Measurements from ENCODE around the gene DCAF4.

GRCh38 chr14:72952171-72952570 lies 25.9 kb downstream of the DCAF4 start:
- TF ChIP-seq, protein P1, sequence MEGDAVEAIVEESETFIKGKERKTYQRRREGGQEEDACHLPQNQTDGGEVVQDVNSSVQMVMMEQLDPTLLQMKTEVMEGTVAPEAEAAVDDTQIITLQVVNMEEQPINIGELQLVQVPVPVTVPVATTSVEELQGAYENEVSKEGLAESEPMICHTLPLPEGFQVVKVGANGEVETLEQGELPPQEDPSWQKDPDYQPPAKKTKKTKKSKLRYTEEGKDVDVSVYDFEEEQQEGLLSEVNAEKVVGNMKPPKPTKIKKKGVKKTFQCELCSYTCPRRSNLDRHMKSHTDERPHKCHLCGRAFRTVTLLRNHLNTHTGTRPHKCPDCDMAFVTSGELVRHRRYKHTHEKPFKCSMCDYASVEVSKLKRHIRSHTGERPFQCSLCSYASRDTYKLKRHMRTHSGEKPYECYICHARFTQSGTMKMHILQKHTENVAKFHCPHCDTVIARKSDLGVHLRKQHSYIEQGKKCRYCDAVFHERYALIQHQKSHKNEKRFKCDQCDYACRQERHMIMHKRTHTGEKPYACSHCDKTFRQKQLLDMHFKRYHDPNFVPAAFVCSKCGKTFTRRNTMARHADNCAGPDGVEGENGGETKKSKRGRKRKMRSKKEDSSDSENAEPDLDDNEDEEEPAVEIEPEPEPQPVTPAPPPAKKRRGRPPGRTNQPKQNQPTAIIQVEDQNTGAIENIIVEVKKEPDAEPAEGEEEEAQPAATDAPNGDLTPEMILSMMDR (IDR thresholded peaks at IDR 0.05; ENCODE audit: insufficient read depth, low read length) = no peak
- TF ChIP-seq SPI1 (IDR thresholded peaks at IDR 0.05; ENCODE audit: borderline replicate concordance, low read depth) (no peak), POLR2AphosphoS5 (IDR thresholded peaks at IDR 0.05; ENCODE audit: low read depth) (no peak), REST (IDR thresholded peaks at IDR 0.05; ENCODE audit: insufficient replicate concordance, low read depth) (no peak), GABPA (IDR thresholded peaks at IDR 0.05; ENCODE audit: low read depth) (no peak)

Measured in HL-60 (cell line).